GM11168 (cell line): ENCODE data around the gene MAML3.

ENCODE experiments used
- in situ Hi-C: fragments of 300-500 bp; cut with MboI; formaldehyde crosslinking; loops from one replicate; pipeline ENCODE4 v1.12.0; 2022; ENCODE audit warnings: low sequenced_read_pairs; ENCODE audit not compliant: unreplicated experiment

MAML3 gene

GRCh38 chr4:140106289-140106844, 47.6 kb downstream of the MAML3 start:
- in situ Hi-C loops, result no loop called here

- in situ Hi-C loops, result no loop called here
Measured at GRCh38 chr4:140105436-140105835, 48.5 kb downstream of the MAML3 start.

GRCh38 chr4:140103676-140104075, 50.3 kb downstream of the MAML3 start:
- in situ Hi-C loops, result no loop called here

DNA sequence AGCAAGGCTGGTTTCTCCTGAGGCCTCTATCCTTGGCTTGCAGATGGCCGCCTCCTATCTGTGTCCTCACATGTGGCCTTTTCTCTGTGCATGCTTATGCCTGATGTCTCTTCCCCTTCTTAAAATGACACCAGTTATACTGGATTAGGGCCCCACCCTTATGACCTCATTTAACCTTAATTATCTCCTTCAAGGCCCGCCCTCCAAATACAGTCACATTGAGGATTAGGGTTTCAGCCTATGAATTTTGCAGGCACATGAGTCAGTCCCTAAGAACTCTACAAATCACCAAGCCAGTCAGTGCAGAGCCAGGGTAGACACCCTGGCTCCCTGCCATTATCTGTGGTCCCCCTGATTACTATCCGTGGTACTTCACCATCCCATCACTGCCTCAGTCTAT, 51.6 kb downstream of the MAML3 start:
- in situ Hi-C loops, result no loop called here

DNA sequence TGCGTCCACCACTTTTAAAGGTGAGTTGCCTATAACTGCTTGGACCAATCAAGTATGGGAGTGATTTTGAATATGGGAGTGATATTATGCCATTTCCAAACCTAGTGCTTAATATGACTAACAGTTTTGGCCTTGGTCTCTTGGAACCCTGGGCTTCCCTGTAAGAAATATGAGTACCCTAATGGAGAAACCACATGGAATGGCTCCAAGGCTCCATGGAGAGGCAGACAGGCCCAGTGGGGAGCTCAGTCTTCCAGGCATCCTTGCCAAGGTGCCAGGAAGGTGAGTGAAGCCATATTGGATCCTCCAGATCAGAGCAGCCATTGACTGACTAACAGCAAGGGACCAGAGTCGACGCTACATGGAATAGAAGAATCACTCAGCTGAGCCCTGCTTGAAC, 53.2 kb downstream of the MAML3 start:
- in situ Hi-C loops, result no loop called here

DNA sequence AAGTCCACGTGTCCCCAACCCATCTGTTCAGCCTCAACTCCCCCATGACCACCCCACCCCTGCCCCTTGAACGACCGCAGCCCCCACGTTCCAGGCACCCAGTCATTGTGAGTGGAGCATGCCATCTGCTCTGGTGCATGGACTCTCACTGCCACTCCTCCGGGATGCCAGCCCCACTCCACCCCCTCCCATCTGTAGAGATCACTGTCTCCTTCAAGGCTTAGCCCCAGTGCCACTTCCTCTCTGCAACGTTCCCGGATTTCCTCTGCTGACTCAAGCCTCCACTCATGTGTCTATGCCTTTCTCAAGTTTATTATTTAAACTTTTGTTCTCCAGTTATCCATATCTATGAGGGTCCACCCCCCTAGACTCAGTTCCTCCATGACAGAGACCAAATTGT, 54.0 kb downstream of the MAML3 start:
- in situ Hi-C loops, result no loop called here

DNA sequence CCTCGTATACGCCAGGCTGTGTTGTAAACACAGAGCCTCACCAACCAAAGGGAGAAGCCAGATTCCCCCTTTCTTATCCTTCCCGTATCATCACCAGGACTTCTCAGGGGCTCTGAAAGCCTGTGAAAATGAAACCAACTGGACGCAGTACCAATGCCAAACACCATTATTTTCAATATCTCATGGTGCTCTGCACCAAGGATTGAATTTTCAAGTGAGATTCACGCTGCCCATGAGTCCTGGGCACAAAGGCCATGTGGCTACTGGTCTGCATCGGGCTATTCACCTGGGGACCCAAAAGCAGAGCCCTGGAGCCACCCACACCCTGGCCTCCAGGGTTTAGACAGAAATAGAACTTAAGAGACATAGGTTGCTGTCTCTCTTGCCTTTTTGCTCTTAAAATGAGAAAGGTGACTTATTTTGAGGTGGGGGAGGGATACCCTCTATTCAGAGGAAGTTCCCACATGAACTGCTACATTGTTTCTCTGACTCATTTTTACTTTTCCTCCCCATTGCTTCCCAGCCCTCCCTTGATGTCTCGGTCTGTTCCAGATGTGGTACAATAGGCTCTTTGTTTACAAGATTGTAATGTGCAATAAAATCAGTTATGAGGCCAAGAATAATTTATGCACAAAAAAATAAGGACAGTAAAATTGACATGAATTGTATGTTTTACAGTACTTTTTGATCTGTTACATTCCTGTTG, 55.4 kb downstream of the MAML3 start:
- in situ Hi-C loops, result no loop called here

GRCh38 chr4:140097572-140097971, 56.4 kb downstream of the MAML3 start:
- in situ Hi-C loops, result no loop called here

- in situ Hi-C loops, result no loop called here
Measured at GRCh38 chr4:140096921-140097320, 57.1 kb downstream of the MAML3 start.

- in situ Hi-C loops, result no loop called here
Measured at GRCh38 chr4:140096483-140096861, 57.5 kb downstream of the MAML3 start.

GRCh38 chr4:140095694-140096482, 58.1 kb downstream of the MAML3 start:
- in situ Hi-C loops, result no loop called here

DNA sequence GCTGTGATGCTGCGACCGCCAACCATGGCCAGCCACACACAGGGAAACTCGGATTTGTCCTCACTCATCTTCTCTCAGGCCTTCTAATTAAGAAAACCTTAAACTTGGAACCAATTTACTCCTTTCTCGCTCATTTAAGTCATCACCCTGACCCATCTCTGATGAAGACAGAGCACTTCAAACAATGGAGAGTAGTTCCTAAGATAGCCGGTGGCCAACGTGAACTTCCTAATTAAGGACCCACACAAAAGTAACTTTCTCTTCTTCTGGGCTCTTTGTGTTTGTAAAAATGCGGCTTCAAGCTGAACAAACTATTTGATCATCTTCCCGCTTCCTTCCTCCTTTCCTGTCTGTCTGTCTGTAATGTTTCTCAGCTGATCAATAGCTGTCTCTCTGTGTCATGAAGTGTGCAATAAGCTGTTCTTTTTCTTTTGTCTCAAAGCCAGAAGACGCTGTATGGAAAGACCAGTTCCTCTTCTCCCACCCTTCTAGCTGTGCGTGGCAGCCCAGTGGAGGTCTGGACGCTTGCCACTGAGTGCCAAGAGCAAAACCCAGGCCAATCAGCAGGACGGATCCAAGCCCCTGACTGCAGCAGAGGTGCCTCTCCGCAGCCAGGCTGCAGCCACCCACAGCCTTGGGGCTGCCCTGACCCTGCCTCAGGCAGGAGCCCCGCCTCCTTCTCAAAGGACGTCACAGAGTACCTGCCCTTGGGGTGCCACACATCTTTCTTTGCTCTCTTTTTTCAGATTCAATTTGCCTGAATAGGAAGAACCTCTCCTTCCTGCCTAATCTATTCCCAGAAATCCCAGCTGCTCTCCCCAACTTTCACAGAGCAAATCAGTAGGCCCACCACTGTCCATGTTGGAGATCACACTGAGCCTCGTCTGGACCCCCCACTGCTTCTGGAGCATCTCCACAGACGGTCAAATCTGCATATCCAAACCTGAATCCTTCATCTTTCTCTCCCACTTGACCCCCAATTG, 59.3 kb downstream of the MAML3 start:
- in situ Hi-C loops, result no loop called here

GRCh38 chr4:140092094-140092851, 61.7 kb downstream of the MAML3 start:
- in situ Hi-C loops, result no loop called here

DNA sequence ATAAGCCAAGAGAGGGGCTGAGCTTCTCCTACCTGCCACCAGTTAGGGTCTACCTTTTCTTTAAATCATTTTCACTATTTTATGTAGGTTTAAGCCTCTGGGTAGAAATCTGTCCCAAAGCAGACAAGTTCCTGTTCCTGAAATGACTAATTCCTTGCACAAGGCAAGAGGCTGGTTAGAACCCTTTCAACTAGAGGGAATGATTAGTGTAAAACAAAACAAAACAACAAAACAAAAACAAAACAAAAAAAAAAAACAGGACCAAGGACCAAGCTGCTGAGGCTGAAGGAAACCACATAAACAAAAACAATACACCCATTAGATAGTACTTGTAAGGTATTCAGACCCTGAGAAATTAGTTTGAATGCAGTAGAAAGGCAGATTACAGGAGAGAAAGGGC, 62.7 kb downstream of the MAML3 start:
- in situ Hi-C loops, result no loop called here

- in situ Hi-C loops, result no loop called here
Measured at GRCh38 chr4:140090215-140090731, 63.7 kb downstream of the MAML3 start.

DNA sequence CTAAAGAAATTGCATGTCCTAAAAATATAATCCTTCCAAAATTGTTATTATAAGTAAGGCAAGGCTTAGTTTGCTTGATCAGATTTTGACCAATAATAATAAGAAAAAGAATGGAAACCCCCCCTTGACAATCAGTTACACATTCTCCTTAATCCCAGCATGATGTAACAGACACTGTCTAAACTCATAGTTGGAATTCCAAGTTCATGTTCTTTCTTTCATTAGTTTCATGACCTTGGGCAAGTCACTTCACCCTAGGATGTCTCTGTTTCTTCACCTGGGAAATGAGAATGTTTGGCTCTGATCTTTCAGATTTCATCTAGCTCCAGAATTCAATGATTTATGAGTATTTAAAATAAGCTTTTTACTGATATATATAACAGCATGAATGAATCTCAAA, 64.8 kb downstream of the MAML3 start:
- in situ Hi-C loops, result no loop called here

DNA sequence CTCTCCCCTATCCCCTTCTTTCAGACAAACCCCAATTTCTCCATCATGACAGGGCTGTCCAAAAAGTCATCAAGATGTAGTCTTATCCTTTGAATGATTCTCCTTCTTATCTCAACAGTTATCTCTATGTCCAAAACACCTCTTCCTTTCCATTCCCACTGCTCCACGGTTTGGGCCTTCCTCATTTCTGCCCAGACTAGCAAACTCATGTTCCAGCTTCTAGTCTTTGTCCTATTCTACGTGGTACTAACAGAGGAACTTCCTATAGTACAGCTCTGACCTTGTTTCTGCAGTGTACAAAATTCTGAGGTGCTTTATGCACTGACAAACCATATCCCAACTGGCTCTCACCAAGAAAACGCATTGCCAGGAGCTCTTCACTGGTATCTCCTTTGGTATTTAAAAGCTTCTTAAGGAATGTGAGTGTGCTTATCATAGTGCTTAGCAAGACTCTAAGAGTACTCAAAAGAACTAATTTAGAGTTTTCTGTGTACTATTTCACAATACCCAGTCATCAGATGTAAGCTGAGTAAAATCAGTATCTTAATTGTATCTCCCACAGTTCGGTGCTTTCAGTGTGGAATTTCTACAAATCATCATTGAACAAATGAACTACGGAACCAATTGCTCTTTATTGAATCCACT, 65.5 kb downstream of the MAML3 start:
- in situ Hi-C loops, result no loop called here

DNA sequence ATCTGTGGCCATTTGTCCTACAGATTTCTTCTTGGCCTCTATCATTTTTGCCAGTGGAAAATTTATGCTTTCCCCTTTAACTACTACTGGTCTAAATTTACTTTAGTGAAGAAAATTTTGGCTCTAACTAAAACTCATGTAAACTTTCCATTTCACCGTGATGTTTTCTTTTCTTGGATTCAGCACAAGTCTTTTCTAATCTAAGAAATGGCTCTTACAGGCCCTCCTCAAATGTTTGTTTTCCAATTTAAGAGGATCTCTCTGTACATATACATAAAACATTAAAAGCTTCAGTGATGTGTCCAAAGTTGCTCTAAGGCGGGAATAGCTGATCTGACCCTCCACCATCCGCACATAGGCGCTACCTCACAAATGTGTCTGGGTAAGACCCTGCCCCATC, 68.1 kb downstream of the MAML3 start:
- in situ Hi-C loops, result no loop called here

- in situ Hi-C loops, result no loop called here
Measured at GRCh38 chr4:140085062-140085622, 68.8 kb downstream of the MAML3 start.
